Measurements from ENCODE around the gene NTMT1. TPM values are rescaled to one million over a fixed set of nuclear protein-coding genes. Genes with fewer than 3 reads are reported as not detected.

NTMT1 gene
- total and polyA plus RNA-seq, 9 donors = 11.7 to 33.1 (median 25.3) TPM

GRCh38 chr9:129595311-129595741 is 30.6 kb upstream of the NTMT1 start:
- WGBS, 3 donors = 53 to 68% (median 62%) methylated on average over 5 of the region's 5 CpGs
- intact Hi-C loops (cut with DNase I) = no loop called here
- H3K27ac ChIP-seq = peak overlapping the region in 1 of 2 donors; percentile 86

GRCh38 chr9:129595903-129596540 is 29.9 kb upstream of the NTMT1 start:
- Histone ChIP-seq H3K27me3 (no peaks in the 10 kb centered on the region), H3K27ac (peak overlapping the region in 1 of 2 donors; percentile 86), H3K4me3 (no peak overlapping the region), H3K4me1 (ENCODE audit: insufficient read depth) (peaks cover 5% of the 10 kb centered on the region), H3K9me3 (no peaks in the 10 kb centered on the region), H3K36me3 (no peaks in the 10 kb centered on the region)
- 72 to 86% (median 75%) methylated on average over 6 of the region's 6 CpGs for WGBS, 3 donors
- DNase-seq = no peak
- no peak for TF ChIP-seq EP300 (IDR thresholded peaks at IDR 0.05)
- no peak for TF ChIP-seq CTCF (IDR thresholded peaks at IDR 0.05)
- no peak for TF ChIP-seq POLR2A (IDR thresholded peaks at IDR 0.05)
- intact Hi-C loops (cut with DNase I) = no loop called here

More at GRCh38 chr9:129595311-129595741, 30.6 kb upstream of the NTMT1 start:
- Histone ChIP-seq H3K9me3 (no peaks in the 10 kb centered on the region), H3K27me3 (no peaks in the 10 kb centered on the region), H3K4me3 (no peak overlapping the region), H3K36me3 (no peaks in the 10 kb centered on the region), H3K4me1 (ENCODE audit: insufficient read depth) (peaks cover 5% of the 10 kb centered on the region)
- no peak for DNase-seq
- no peak for TF ChIP-seq EP300 (IDR thresholded peaks at IDR 0.05)
- TF ChIP-seq CTCF (IDR thresholded peaks at IDR 0.05) = no peak
- TF ChIP-seq POLR2A (IDR thresholded peaks at IDR 0.05) = no peak

GRCh38 chr9:129596541-129597331 is 29.2 kb upstream of the NTMT1 start:
- H3K4me3 ChIP-seq = peak overlapping the region; percentile 45

More at GRCh38 chr9:129596541-129597331, 29.2 kb upstream of the NTMT1 start:
- intact Hi-C loops (cut with DNase I) = no loop called here
- Histone ChIP-seq H3K27ac (peak overlapping the region; percentile 86), H3K36me3 (no peaks in the 10 kb centered on the region), H3K9me3 (no peaks in the 10 kb centered on the region), H3K4me1 (ENCODE audit: insufficient read depth) (peaks cover 5% of the 10 kb centered on the region), H3K27me3 (no peaks in the 10 kb centered on the region)
- no peak for TF ChIP-seq EP300 (IDR thresholded peaks at IDR 0.05)
- TF ChIP-seq POLR2A (IDR thresholded peaks at IDR 0.05) = peak; percentile 28
- TF ChIP-seq CTCF (IDR thresholded peaks at IDR 0.05) = peak in 1 of 3 donors; percentile 7
- peak; percentile 66 to 83 (median 79) for DNase-seq
- 4 to 12% (median 9%) methylated on average over 32 to 33 of the region's 33 CpGs for WGBS, 3 donors

All from ovary (tissue), 9 donors.